Stimulated activated CD8-positive, alpha-beta memory T cell treated with anti-CD3 and anti-CD28 coated beads, Interleukin-12 subunit alpha, Interleukin-12 subunit beta, amount 100 ng/mL, for 1 hour (primary cell): ENCODE data around the gene ALDH4A1.
"Not testable (repeated sequence)": the region's sequence is repeated elsewhere in the genome, so short reads cannot be mapped to it uniquely, and the experiment has no call there.

Experiments
- DNase-seq: peaks from one replicate; pipeline ENCODE4 v3.0.0-alpha.2; 2020; ENCODE audit warnings: low read depth

The ALDH4A1 gene

GRCh38 chr1:18900303-18900841 is 2.0 kb downstream of the ALDH4A1 start:
- DNase-seq: no peak

GRCh38 chr1:18899363-18900049 is 2.8 kb downstream of the ALDH4A1 start:
- no peak for DNase-seq

GRCh38 chr1:18898567-18898966 is 3.8 kb downstream of the ALDH4A1 start:
- DNase-seq: no peak

GRCh38 chr1:18895317-18895716 is 7.0 kb downstream of the ALDH4A1 start:
- no peak for DNase-seq

GRCh38 chr1:18893120-18893519 is 9.2 kb downstream of the ALDH4A1 start:
- no peak for DNase-seq

- DNase-seq: not testable (repeated sequence)
Measured at GRCh38 chr1:18891858-18892257, 10.5 kb downstream of the ALDH4A1 start.

- no peak for DNase-seq
Measured at GRCh38 chr1:18891426-18891780, 11.0 kb downstream of the ALDH4A1 start.

- DNase-seq: no peak
Measured at GRCh38 chr1:18890706-18891425, 11.5 kb downstream of the ALDH4A1 start.

GRCh38 chr1:18886003-18886335 is 16.4 kb downstream of the ALDH4A1 start:
- DNase-seq: no peak

GRCh38 chr1:18885311-18886002 is 16.9 kb downstream of the ALDH4A1 start:
- DNase-seq: no peak

- DNase-seq: no peak
Measured at GRCh38 chr1:18884727-18885126, 17.6 kb downstream of the ALDH4A1 start.

GRCh38 chr1:18884419-18884717 is 18.0 kb downstream of the ALDH4A1 start:
- no peak for DNase-seq

- peak; percentile 43 for DNase-seq
Measured at GRCh38 chr1:18883636-18884418, 18.5 kb downstream of the ALDH4A1 start.

GRCh38 chr1:18883079-18883478 is 19.3 kb downstream of the ALDH4A1 start:
- DNase-seq: no peak

- DNase-seq: no peak
Measured at GRCh38 chr1:18882486-18882885, 19.9 kb downstream of the ALDH4A1 start.

GRCh38 chr1:18881642-18882431 is 20.5 kb downstream of the ALDH4A1 start:
- DNase-seq: no peak

- DNase-seq: no peak
Measured at GRCh38 chr1:18881164-18881563, 21.2 kb downstream of the ALDH4A1 start.

GRCh38 chr1:18880585-18880984 is 21.8 kb downstream of the ALDH4A1 start:
- DNase-seq: no peak

GRCh38 chr1:18879791-18880309 is 22.5 kb downstream of the ALDH4A1 start:
- no peak for DNase-seq

- DNase-seq: no peak
Measured at GRCh38 chr1:18879215-18879790, 23.1 kb downstream of the ALDH4A1 start.
